Left kidney (tissue), 2 donors: ENCODE data around the gene HOXC10. TPM values are rescaled to one million over a fixed set of nuclear protein-coding genes. Genes with fewer than 3 reads are reported as not detected.

ENCODE experiments used
- DNase-seq: peaks from one replicate; pipeline ENCODE4 v3.0.0-alpha.2; 2013
- polyA plus RNA-seq: library from polyadenylated mRNA; unstranded; fragments of 120-200 nt; gene quantifications from one replicate; pipeline ENCODE4 v1.2.1, GENCODE V29; 2013; ENCODE audit not compliant: insufficient read length

The HOXC10 gene
- polyA plus RNA-seq, 1 donor, result 62.2 TPM

GRCh38 chr12:54014377-54015017 lies 29.6 kb downstream of the HOXC10 start:
- no peak for DNase-seq

- no peak for DNase-seq
Observed at GRCh38 chr12:54015018-54015931, 30.3 kb downstream of the HOXC10 start.

GRCh38 chr12:54016051-54016450 lies 31.1 kb downstream of the HOXC10 start:
- DNase-seq, result no peak

GRCh38 chr12:54016478-54016964 lies 31.6 kb downstream of the HOXC10 start:
- DNase-seq, result peak; percentile 92

- DNase-seq, result no peak
Observed at GRCh38 chr12:54017027-54017788, 32.3 kb downstream of the HOXC10 start.

- peak; percentile 89 for DNase-seq
Observed at GRCh38 chr12:54017878-54018467, 33.0 kb downstream of the HOXC10 start.

- DNase-seq, result no peak
Observed at GRCh38 chr12:54018468-54018984, 33.6 kb downstream of the HOXC10 start.

GRCh38 chr12:54019091-54019811 lies 34.3 kb downstream of the HOXC10 start:
- DNase-seq, result no peak

- DNase-seq, result no peak
Observed at GRCh38 chr12:54019924-54020590, 35.1 kb downstream of the HOXC10 start.

- DNase-seq, result no peak
Observed at GRCh38 chr12:54020591-54021405, 35.9 kb downstream of the HOXC10 start.

GRCh38 chr12:54021432-54022013 lies 36.6 kb downstream of the HOXC10 start:
- DNase-seq, result no peak

GRCh38 chr12:54022960-54023884 lies 38.3 kb downstream of the HOXC10 start:
- DNase-seq, result no peak

- no peak for DNase-seq
Observed at GRCh38 chr12:54024127-54024526, 39.2 kb downstream of the HOXC10 start.

- no peak for DNase-seq
Observed at GRCh38 chr12:54024581-54025305, 39.8 kb downstream of the HOXC10 start.

GRCh38 chr12:54025499-54026405 lies 40.8 kb downstream of the HOXC10 start:
- DNase-seq, result no peak
